ENCODE measurements around the gene S100A7A.

GRCh38 chr1:153456396-153456795, 40.1 kb downstream of the S100A7A start:
- TF ChIP-seq CTCF (IDR thresholded peaks at IDR 0.05) (no peak), POLR2A (IDR thresholded peaks at IDR 0.05) (no peak)
